Measurements from ENCODE around the gene EXT2. TPM values are rescaled to one million over a fixed set of nuclear protein-coding genes. Genes with fewer than 3 reads are reported as not detected.

Gene EXT2
- total RNA-seq, 1 experiment from 2014 or later, result 42.9 TPM

DNA sequence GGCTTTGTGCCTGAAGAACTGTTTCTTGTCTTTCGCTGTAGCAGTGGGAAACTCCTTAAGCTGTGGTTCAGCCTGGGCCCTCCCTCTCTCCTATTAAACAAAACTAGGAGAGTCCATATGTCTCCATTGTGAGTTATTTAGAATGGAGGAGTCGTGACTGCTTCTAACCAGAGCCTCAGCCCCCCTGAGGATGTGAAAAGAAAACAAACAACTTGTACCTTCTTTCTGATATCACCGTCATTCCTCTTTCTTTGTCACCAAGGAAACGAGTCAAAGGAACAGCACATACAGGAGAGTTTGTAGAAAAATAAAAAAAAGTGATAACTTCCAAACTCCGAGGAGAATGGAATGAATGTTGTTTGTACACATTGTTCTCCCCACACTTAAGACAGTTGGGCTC is 11.6 kb upstream of the EXT2 start:
- no peak overlapping the region for H3K18ac ChIP-seq (ENCODE audit: insufficient read length, low read depth, low read length)
- no peaks in the 10 kb centered on the region for H3K79me2 ChIP-seq (ENCODE audit: insufficient read depth, low read length)
- H3K14ac ChIP-seq (ENCODE audit: insufficient read depth, low read length), result no peak overlapping the region
- no peak overlapping the region for H2BK12ac ChIP-seq (ENCODE audit: insufficient read length, low read depth, low read length)
- H3K9me3 ChIP-seq (ENCODE audit: control insufficient read depth, low read depth, low read length), result no peaks in the 10 kb centered on the region
- no peak overlapping the region for H2BK5ac ChIP-seq (ENCODE audit: insufficient read length, low read length)
- DNase-seq, result no peak
- no peak overlapping the region for H3T11ph ChIP-seq (ENCODE audit: low read length)
- no peaks in the 10 kb centered on the region for H3K79me1 ChIP-seq (ENCODE audit: insufficient read depth, low read depth, low read length, poor library complexity, severe bottlenecking)
- no peak overlapping the region for H3K56ac ChIP-seq (ENCODE audit: insufficient read length, low read depth, low read length)
- H3K27ac ChIP-seq (ENCODE audit: insufficient read length, low read depth, low read length), result no peak overlapping the region
- H4K5ac ChIP-seq (ENCODE audit: insufficient read length, low read depth, low read length), result no peak overlapping the region
- no peak overlapping the region for H3K4ac ChIP-seq (ENCODE audit: low read depth, low read length)
- no peak overlapping the region for H2AK5ac ChIP-seq (ENCODE audit: insufficient read length, low read length)
- Mint-ChIP-seq H3K4me3 (no peak overlapping the region), H3K27me3 (ENCODE audit: low read depth) (peaks cover 4% of the 10 kb centered on the region), H3K4me1 (peaks cover 6% of the 10 kb centered on the region in 2 experiments), H3K9me3 (peaks cover 11 to 13% of the 10 kb centered on the region in 2 experiments), H3K36me3 (ENCODE audit: insufficient read depth in 1 of 3, low read depth in 3 of 3) (peaks cover 6 to 17% (median 7%) of the 10 kb centered on the region in 3 experiments; a peak in 6 of 7 replicates), H3K27ac (no peak overlapping the region)
- TF ChIP-seq, protein P1, sequence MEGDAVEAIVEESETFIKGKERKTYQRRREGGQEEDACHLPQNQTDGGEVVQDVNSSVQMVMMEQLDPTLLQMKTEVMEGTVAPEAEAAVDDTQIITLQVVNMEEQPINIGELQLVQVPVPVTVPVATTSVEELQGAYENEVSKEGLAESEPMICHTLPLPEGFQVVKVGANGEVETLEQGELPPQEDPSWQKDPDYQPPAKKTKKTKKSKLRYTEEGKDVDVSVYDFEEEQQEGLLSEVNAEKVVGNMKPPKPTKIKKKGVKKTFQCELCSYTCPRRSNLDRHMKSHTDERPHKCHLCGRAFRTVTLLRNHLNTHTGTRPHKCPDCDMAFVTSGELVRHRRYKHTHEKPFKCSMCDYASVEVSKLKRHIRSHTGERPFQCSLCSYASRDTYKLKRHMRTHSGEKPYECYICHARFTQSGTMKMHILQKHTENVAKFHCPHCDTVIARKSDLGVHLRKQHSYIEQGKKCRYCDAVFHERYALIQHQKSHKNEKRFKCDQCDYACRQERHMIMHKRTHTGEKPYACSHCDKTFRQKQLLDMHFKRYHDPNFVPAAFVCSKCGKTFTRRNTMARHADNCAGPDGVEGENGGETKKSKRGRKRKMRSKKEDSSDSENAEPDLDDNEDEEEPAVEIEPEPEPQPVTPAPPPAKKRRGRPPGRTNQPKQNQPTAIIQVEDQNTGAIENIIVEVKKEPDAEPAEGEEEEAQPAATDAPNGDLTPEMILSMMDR (conservative IDR thresholded peaks at IDR 0.05), result no peak
- no peak overlapping the region for H4K91ac ChIP-seq (ENCODE audit: insufficient read length, low read depth, low read length)
- H3K23ac ChIP-seq (ENCODE audit: insufficient read length, low read depth, low read length), result no peak overlapping the region
- no peaks in the 10 kb centered on the region for H3K23me2 ChIP-seq (ENCODE audit: insufficient read length, low read depth, low read length, poor library complexity, severe bottlenecking)
- no peaks in the 10 kb centered on the region for H3K4me1 ChIP-seq (ENCODE audit: insufficient read depth, low read length)
- no peak overlapping the region for H2BK120ac ChIP-seq (ENCODE audit: low read depth, low read length, poor library complexity, severe bottlenecking)
- H4K20me1 ChIP-seq (ENCODE audit: control insufficient read depth, insufficient read depth, insufficient read length), result no peaks in the 10 kb centered on the region
- no peak overlapping the region for H2AFZ ChIP-seq (ENCODE audit: low read length)
- no peaks in the 10 kb centered on the region for H3K27me3 ChIP-seq (ENCODE audit: insufficient read depth, low read length)
- H3K4me2 ChIP-seq (ENCODE audit: insufficient read depth, insufficient read length, low read length), result no peak overlapping the region
- no peak overlapping the region for H2BK15ac ChIP-seq (ENCODE audit: low read depth, low read length)
- H4K8ac ChIP-seq (replicated peaks; ENCODE audit: insufficient read length, low read depth, low read length), result no peak overlapping the region
- no CpG with 5 or more reads among the region's 5 CpGs for WGBS (ENCODE audit: extremely low coverage, insufficient read length, low lambda C conversion rate)
- H2BK20ac ChIP-seq (ENCODE audit: low read depth, low read length, poor library complexity, severe bottlenecking), result no peak overlapping the region
- H3K9ac ChIP-seq (ENCODE audit: extremely low read depth, insufficient read length, low read length), result no peak overlapping the region
